ENCODE results near the gene CFAP141.

Gene CFAP141

DNA sequence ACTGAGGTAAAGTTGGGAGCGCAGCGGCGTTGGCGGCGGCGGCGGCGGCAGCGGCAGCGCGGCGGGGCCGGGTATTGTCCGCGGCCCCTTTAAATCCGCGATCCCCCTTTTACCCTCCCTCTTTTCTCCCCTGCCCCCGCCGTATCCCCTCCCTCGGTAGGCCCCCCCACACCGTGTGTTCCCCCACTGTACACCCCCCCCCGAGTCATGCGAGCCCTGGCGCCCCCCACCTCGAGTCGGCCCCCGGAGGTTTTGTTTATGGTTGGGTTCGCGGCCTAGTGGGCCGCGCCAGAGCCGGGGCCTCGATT, 14.8 kb upstream of the CFAP141 start:
- TF ChIP-seq, protein P1, sequence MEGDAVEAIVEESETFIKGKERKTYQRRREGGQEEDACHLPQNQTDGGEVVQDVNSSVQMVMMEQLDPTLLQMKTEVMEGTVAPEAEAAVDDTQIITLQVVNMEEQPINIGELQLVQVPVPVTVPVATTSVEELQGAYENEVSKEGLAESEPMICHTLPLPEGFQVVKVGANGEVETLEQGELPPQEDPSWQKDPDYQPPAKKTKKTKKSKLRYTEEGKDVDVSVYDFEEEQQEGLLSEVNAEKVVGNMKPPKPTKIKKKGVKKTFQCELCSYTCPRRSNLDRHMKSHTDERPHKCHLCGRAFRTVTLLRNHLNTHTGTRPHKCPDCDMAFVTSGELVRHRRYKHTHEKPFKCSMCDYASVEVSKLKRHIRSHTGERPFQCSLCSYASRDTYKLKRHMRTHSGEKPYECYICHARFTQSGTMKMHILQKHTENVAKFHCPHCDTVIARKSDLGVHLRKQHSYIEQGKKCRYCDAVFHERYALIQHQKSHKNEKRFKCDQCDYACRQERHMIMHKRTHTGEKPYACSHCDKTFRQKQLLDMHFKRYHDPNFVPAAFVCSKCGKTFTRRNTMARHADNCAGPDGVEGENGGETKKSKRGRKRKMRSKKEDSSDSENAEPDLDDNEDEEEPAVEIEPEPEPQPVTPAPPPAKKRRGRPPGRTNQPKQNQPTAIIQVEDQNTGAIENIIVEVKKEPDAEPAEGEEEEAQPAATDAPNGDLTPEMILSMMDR (conservative IDR thresholded peaks at IDR 0.05), result no peak
- TF ChIP-seq ZFX (IDR thresholded peaks at IDR 0.05), result no peak
- H3K27ac ChIP-seq, result peak overlapping the region; percentile 100

DNA sequence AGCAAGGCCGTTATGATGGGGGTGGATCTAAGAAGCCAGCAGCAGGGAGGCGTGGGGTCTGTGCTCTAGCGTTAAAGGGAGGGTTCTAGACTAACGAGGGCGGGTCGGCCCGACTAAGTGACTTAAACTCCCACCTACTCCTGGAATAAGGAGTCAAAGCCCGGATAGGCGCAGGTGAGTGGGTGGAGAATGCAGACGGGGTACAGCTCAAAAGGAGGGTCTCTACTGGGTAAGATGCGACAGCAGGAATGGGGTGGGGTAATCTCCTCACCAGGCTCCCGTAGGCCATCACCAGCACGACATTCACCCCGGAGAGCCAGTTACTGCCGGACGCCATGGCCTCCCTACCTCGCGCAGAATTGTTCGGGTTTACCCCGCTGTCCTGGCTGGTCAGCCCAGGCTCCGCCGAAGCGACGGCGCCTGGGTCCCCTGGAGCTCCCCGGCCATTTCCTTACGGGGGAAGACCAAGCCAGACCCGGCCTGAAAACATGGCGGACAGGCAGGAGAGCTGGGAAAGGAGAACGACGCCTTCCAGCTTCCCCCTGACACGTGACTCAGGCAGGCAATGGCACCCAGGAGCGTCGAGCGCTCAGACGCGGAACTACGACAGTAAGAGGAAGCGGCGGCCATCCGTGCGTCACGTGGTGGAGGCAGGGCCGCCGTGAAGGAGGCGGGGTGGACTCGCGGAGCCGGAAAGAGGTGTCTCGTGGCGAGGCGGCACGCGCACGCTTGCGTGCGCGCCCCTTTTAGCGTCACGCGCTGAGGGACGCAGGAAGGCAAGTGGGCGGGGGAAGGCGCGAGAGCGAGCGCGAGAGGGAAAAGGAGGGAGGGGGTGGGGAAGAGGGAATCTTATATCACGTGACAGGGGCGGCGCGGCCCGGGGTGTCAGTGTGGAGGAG, 14.2 kb upstream of the CFAP141 start, which contains the start of gene UBAP2L:
Gene UBAP2L, plus strand, starts transcription at position 885 of the 899 bp plus-strand sequence. CDS start 4,169 bp downstream, outside the sequence.
- TF ChIP-seq, protein P1 (conservative IDR thresholded peaks at IDR 0.05), result no peak
- TF ChIP-seq ZFX (IDR thresholded peaks at IDR 0.05), result peak; percentile 69; the same call in 1 of the 2 replicates
- peak within 1 kb of the TSS; percentile 100 for H3K27ac ChIP-seq

GRCh38 chr1:154219541-154219940, 13.4 kb upstream of the CFAP141 start:
- peak overlapping the region; percentile 100 for H3K27ac ChIP-seq
- TF ChIP-seq ZFX (IDR thresholded peaks at IDR 0.05), result no peak
- TF ChIP-seq, protein P1 (conservative IDR thresholded peaks at IDR 0.05), result no peak

- H3K27ac ChIP-seq, result no peak overlapping the region
- no peak for TF ChIP-seq ZFX (IDR thresholded peaks at IDR 0.05)
- TF ChIP-seq, protein P1 (conservative IDR thresholded peaks at IDR 0.05), result no peak
These were observed 12.4 kb upstream of the CFAP141 start for GRCh38 chr1:154218545-154218944.

DNA sequence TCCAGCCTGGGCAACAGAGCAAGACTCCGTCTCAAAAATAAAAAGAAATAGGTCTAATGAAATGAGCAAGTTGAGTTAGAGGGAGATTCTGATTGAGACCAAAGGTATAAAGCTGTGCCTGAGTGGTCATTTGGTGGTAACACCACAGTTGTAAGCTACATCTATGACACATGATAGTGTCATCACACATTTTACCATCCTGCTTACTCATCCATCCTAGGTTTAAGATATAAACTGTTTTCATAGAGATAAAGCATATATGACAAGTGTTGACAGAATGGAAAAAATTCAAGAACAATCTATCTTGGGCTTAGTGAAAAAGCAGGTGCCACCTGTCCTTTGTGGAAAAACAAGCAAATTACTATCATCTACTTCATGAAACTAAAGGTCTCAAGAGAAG, 7.1 kb upstream of the CFAP141 start:
- TF ChIP-seq, protein P1 (conservative IDR thresholded peaks at IDR 0.05), result no peak
- TF ChIP-seq ZFX (IDR thresholded peaks at IDR 0.05), result no peak
- no peak overlapping the region for H3K27ac ChIP-seq

DNA sequence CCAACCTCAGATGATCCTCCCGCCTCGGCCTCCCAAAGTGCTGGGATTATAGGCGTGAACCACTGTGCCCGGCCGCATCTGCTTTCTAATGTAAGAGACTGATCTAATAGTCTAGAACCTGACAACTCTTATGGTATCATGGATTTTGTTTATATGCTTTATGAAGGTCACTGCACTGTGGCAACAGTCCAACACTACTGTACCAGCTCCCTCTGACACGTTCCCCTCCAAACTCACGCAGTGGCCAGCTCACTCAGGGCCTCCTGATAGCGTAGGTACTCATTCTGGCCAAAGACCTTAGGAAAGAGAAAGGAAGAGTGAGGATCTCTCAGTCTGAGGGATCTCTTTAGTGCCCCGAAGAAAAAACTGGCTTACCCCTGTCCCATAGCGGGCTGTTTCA, 6.0 kb upstream of the CFAP141 start:
- TF ChIP-seq ZFX (IDR thresholded peaks at IDR 0.05), result no peak
- TF ChIP-seq, protein P1 (conservative IDR thresholded peaks at IDR 0.05), result no peak
- no peak overlapping the region for H3K27ac ChIP-seq

- TF ChIP-seq, protein P1 (conservative IDR thresholded peaks at IDR 0.05), result no peak
- TF ChIP-seq ZFX (IDR thresholded peaks at IDR 0.05), result no peak
- H3K27ac ChIP-seq, result no peak overlapping the region
These were observed 2.7 kb upstream of the CFAP141 start for GRCh38 chr1:154208677-154209388.
